PFSK-1 (cell line): ENCODE measurements around the gene GPR85.

Source experiments
- FOXP2 ChIP-seq: optimal IDR thresholded peaks from 2 replicates; pipeline ENCODE3; 2011; ENCODE audit warnings: borderline replicate concordance, control low read depth, inconsistent platforms; ENCODE audit not compliant: insufficient read depth; ENCODE audit errors: extremely low read length, extremely low read depth
- POLR2AphosphoS5 ChIP-seq: IDR thresholded peaks from 2 replicates; pipeline ENCODE4 v1.6.1; 2012; ENCODE audit warnings: low read depth, mild to moderate bottlenecking, control low read depth, low read length, moderate library complexity
- SIN3A ChIP-seq: IDR thresholded peaks from 2 replicates; pipeline ENCODE4 v1.6.1; 2012; ENCODE audit warnings: mild to moderate bottlenecking, low read length, moderate library complexity, borderline replicate concordance; ENCODE audit not compliant: insufficient read depth
- TAF1 ChIP-seq: IDR thresholded peaks from 2 replicates; pipeline ENCODE4 v1.6.1; 2012; ENCODE audit warnings: low read length, control low read depth, borderline replicate concordance; ENCODE audit not compliant: insufficient read depth
- TF ChIP-seq, protein P1 (sequence below), 2 experiments: IDR thresholded peaks; 2 replicates each; pipeline versions ENCODE4 v1.6.1 to v1.8.0; 2011 to 2012; ENCODE audit warnings: low read depth in 2 of 2, low read length in 2 of 2, control low read depth in 1 of 2, inconsistent platforms in 1 of 2, mild to moderate bottlenecking in 1 of 2, moderate library complexity in 1 of 2; ENCODE audit not compliant: insufficient read depth in 1 of 2

The GPR85 gene

DNA sequence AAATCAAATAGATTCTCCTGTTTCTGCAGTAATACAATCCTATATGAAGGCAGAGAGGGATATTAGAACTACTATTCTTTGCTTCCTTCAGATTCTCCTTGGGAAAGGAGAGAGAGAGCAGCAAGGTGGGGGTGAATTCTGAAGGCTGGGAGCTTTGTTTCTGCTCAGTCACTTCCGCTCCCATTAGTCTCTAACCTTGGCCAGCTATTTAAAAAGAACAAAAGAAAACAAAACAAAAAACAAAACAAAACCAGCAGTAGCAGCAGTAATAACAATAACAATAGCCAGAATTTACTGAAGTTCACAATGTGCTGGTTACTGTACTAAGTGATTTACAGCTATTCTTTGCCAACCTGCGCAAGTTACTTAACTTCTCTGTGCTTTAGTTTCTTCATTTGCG, 9.9 kb downstream of the GPR85 start:
- TF ChIP-seq TAF1 (no peak), SIN3A (no peak), FOXP2 (no peak)

DNA sequence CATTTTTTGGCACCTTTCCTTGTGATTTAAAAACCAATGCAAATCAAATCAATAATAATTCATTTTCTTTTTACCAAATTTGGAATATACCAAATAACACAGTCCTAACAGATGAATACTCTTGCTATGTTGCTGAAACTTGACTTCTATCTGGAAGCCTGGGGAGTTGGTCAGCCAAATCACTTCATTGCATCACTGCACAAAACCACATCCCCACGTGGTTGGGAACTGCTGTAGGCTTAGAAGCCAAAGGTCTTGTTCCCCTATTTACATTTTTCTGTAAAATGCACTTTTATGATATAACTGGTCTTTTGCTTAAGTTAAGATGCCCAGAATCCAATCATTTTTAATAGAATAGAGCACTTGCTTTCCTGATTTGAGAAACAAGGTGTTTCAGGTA, 15.2 kb downstream of the GPR85 start:
- TF ChIP-seq TAF1 (no peak), SIN3A (no peak), POLR2AphosphoS5 (no peak), FOXP2 (no peak)
- TF ChIP-seq, protein P1, sequence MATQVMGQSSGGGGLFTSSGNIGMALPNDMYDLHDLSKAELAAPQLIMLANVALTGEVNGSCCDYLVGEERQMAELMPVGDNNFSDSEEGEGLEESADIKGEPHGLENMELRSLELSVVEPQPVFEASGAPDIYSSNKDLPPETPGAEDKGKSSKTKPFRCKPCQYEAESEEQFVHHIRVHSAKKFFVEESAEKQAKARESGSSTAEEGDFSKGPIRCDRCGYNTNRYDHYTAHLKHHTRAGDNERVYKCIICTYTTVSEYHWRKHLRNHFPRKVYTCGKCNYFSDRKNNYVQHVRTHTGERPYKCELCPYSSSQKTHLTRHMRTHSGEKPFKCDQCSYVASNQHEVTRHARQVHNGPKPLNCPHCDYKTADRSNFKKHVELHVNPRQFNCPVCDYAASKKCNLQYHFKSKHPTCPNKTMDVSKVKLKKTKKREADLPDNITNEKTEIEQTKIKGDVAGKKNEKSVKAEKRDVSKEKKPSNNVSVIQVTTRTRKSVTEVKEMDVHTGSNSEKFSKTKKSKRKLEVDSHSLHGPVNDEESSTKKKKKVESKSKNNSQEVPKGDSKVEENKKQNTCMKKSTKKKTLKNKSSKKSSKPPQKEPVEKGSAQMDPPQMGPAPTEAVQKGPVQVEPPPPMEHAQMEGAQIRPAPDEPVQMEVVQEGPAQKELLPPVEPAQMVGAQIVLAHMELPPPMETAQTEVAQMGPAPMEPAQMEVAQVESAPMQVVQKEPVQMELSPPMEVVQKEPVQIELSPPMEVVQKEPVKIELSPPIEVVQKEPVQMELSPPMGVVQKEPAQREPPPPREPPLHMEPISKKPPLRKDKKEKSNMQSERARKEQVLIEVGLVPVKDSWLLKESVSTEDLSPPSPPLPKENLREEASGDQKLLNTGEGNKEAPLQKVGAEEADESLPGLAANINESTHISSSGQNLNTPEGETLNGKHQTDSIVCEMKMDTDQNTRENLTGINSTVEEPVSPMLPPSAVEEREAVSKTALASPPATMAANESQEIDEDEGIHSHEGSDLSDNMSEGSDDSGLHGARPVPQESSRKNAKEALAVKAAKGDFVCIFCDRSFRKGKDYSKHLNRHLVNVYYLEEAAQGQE (IDR thresholded peaks at IDR 0.05; ENCODE audit: insufficient read depth in 1 of 2, low read depth in 2 of 2, low read length in 2 of 2), result no peak

DNA sequence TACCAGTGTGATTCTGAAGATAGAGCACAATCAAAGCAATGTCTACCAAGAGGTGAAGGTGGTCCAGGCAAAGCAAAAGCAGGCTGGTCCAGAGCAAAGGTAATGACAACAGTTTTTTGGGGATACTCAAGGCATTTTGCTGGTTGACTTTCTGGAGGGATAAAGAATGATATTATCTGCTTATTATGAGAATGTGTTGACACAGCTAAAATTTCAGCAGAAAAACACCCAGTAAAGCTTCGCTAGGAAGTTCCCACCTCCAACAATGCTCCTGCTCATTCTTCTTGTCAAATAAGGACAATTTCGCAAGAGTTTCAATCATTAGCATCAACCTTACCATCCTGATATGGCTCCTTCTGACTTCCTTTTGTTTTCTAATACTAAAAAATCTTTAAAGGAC, 24.1 kb downstream of the GPR85 start:
- TF ChIP-seq POLR2AphosphoS5 (no peak), FOXP2 (no peak), SIN3A (no peak), TAF1 (no peak)
- TF ChIP-seq, protein P1 (IDR thresholded peaks at IDR 0.05; ENCODE audit: insufficient read depth in 1 of 2, low read depth in 2 of 2, low read length in 2 of 2), result no peak

DNA sequence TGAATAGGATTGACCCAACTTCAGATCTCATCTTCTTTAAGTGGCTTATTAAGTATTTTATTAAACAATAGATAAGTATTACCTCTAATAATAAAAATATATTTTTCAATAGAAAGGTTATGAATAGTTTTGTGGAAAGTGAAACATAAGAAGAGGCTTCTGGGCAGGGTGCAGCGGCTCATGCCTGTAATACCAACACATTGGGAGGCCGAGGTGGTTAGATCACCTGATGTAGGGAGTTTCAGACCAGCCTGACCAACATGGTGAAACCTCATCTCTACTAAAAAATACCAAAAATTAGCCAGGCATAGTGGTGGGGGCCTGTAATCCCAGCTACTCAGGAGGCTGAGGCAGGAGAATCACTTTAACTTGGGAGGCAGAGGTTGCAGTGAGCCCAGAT, 26.5 kb downstream of the GPR85 start:
- TF ChIP-seq FOXP2, result no peak
- TF ChIP-seq, protein P1 (IDR thresholded peaks at IDR 0.05; ENCODE audit: insufficient read depth in 1 of 2, low read depth in 2 of 2, low read length in 2 of 2), result no peak
- TF ChIP-seq TAF1, result no peak
- TF ChIP-seq POLR2AphosphoS5, result no peak
- no peak for TF ChIP-seq SIN3A

DNA sequence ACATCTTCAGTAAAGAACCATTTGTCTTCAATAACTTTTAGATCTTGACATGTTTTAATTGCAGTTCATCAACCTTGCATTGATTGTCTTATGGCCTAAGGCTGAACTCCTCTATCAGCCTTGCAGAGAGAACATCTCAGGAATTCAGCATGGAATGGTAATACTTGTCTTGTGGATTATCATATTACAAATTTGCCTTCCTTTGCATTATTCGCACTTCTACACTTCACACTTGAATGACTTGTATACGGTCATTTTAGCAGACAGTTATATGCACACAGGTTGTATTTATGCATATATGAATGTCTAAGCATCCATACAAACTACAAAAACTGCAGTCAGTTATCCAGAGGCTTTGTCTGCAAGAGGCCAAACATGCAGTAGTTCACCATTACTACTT, 31.7 kb downstream of the GPR85 start:
- no peak for TF ChIP-seq FOXP2
- no peak for TF ChIP-seq TAF1
- TF ChIP-seq POLR2AphosphoS5, result no peak
- no peak for TF ChIP-seq SIN3A
- TF ChIP-seq, protein P1 (IDR thresholded peaks at IDR 0.05; ENCODE audit: insufficient read depth in 1 of 2, low read depth in 2 of 2, low read length in 2 of 2), result no peak
